ENCODE measurements around the gene DUS2.

- no peak for TF ChIP-seq POLR2A (IDR thresholded peaks at IDR 0.05; ENCODE audit: low read depth, low read length)
- no peak for TF ChIP-seq POLR2AphosphoS5 (IDR thresholded peaks at IDR 0.05; ENCODE audit: low read depth, low read length)
Observed at GRCh38 chr16:68097895-68098294, 74.8 kb downstream of the DUS2 start.

All from GM12892 (cell line).